HCT116 (cell line): Measurements from ENCODE around the gene AUTS2. TPM values are rescaled to one million over a fixed set of nuclear protein-coding genes. Genes with fewer than 3 reads are reported as not detected.

Experiments
- ATAC-seq: fragments of 200-7000 bp; cut with Tn5 transposase; 2 replicates; pipeline ENCODE4 v1.9.1; 2020; ENCODE audit warnings: mild to moderate bottlenecking, moderate library complexity
- BruUV-seq: library from RNA; stranded (reverse); fragments of 400-500 nt; replicated peaks from 2 replicates; lab custom pipeline; 2021; lab: Mats Ljungman, UMichigan
- CTCF ChIA-PET: fragments of 300-600 bp; sonication (Branson Sonifier 250); formaldehyde crosslinking; loops from one replicate; lab custom pipeline; 2021; ENCODE audit warnings: antibody characterized with exemption; lab: Charles Lee
- POLR2A ChIA-PET: fragments of 300-600, 350-600 bp; sonication (Branson Sonifier 250); formaldehyde crosslinking; loops from one replicate; lab custom pipeline; 2021; ENCODE audit warnings: antibody characterized with exemption; lab: Charles Lee
- RAD21 ChIA-PET, 2 experiments: fragments of 300-600 bp; sonication (Branson Sonifier 250); formaldehyde crosslinking; loops; one replicate each; lab custom pipeline; 2023; ENCODE audit warnings: low total read pairs in 2 of 2; ENCODE audit not compliant: uncharacterized antibody in 2 of 2, unreplicated experiment in 2 of 2, low non-redundant PET in 1 of 2; lab: Charles Lee
- DNase-seq: peaks from one replicate; pipeline ENCODE4 v3.0.0-alpha.2; 2010; ENCODE audit warnings: low read depth, low spot score
- H2AFZ ChIP-seq: fragments of 200-600 bp; shearing (Covaris generic), sonication (generic); 2 replicates; pipeline ENCODE4 v1.6.1; 2017; ENCODE audit warnings: low read depth, mixed run types, mixed read lengths, antibody characterized with exemption, low read length; ENCODE audit not compliant: poor library complexity, severe bottlenecking
- H3K27ac ChIP-seq: 2 replicates; pipeline ENCODE4 v1.5.1; 2012; ENCODE audit warnings: low read depth, low read length
- H3K27me3 ChIP-seq: fragments of 200-600 bp; sonication (generic); 2 replicates; pipeline ENCODE4 v1.6.1; 2016; ENCODE audit warnings: mixed run types, low read length, mixed read lengths; ENCODE audit not compliant: insufficient read depth
- H3K36me3 ChIP-seq, 2 experiments: fragments of 200-500 bp in 1 of 2; fragments of 200-600 bp in 1 of 2; sonication (Bioruptor generic) in 1 of 2; sonication (generic) in 1 of 2; 2 replicates each; pipeline versions ENCODE4 v1.5.1 to v1.6.1; 2014 to 2016; ENCODE audit warnings: low read length in 2 of 2, inconsistent platforms in 1 of 2, mixed read lengths in 1 of 2, mixed run types in 1 of 2; ENCODE audit not compliant: insufficient read depth in 2 of 2, control insufficient read depth in 1 of 2
- H3K4me1 ChIP-seq, 2 experiments: fragments of 200-600 bp in 1 of 2; sonication (generic) in 1 of 2; 2 replicates each; pipeline versions ENCODE4 v1.5.1 to v1.6.1; 2012 to 2017; ENCODE audit warnings: low read length in 2 of 2, inconsistent platforms in 1 of 2, mild to moderate bottlenecking in 1 of 2, mixed read lengths in 1 of 2, mixed run types in 1 of 2, moderate library complexity in 1 of 2; ENCODE audit not compliant: insufficient read depth in 2 of 2, control insufficient read depth in 1 of 2
- H3K4me2 ChIP-seq: fragments of 200-600 bp; sonication (generic); 2 replicates; pipeline ENCODE4 v1.6.1; 2017; ENCODE audit warnings: mixed run types, low read length, mixed read lengths
- H3K4me3 ChIP-seq, 2 experiments: fragments of 200-600 bp in 1 of 2; sonication (generic) in 1 of 2; replicated peaks in 1 of 2; 2 replicates each; pipeline ENCODE4 v1.5.1; 2011 to 2016; ENCODE audit warnings: low read length in 2 of 2, control low read depth in 1 of 2, low read depth in 1 of 2, mild to moderate bottlenecking in 1 of 2, mixed read lengths in 1 of 2, mixed run types in 1 of 2
- H3K79me2 ChIP-seq: fragments of 200-600 bp; sonication (generic); 2 replicates; pipeline ENCODE4 v1.6.1; 2017; ENCODE audit warnings: mild to moderate bottlenecking, mixed run types, low read length, moderate library complexity, mixed read lengths; ENCODE audit not compliant: insufficient read depth
- H3K9ac ChIP-seq: fragments of 200-600 bp; sonication (generic); 2 replicates; pipeline ENCODE4 v1.6.1; 2016; ENCODE audit warnings: low read length, mixed read lengths
- H3K9me2 ChIP-seq: fragments of 200-600 bp; sonication (generic), shearing (Covaris generic); 2 replicates; pipeline ENCODE4 v1.6.1; 2017; ENCODE audit warnings: mixed run types, mild to moderate bottlenecking, moderate library complexity; ENCODE audit not compliant: insufficient read depth
- H3K9me3 ChIP-seq, 2 experiments: fragments of 200-500 bp in 1 of 2; fragments of 200-600 bp in 1 of 2; sonication (Bioruptor generic) in 1 of 2; sonication (generic) in 1 of 2; 2 replicates each; pipeline ENCODE4 v1.6.1; 2014 to 2017; ENCODE audit warnings: low read length in 2 of 2, mixed read lengths in 2 of 2, inconsistent platforms in 1 of 2, low read depth in 1 of 2, mild to moderate bottlenecking in 1 of 2, mixed run types in 1 of 2, moderate library complexity in 1 of 2; ENCODE audit not compliant: control insufficient read depth in 1 of 2, insufficient read depth in 1 of 2
- H4K20me1 ChIP-seq: fragments of 200-600 bp; sonication (generic), shearing (Covaris generic); 2 replicates; pipeline ENCODE4 v1.6.1; 2017; ENCODE audit warnings: mixed run types, mild to moderate bottlenecking, moderate library complexity; ENCODE audit not compliant: insufficient read depth
- CBX3 ChIP-seq: IDR thresholded peaks from 2 replicates; pipeline ENCODE4 v1.6.1; 2012; ENCODE audit warnings: low read depth
- EGR1 ChIP-seq: IDR thresholded peaks from 2 replicates; pipeline ENCODE4 v1.6.1; 2012; ENCODE audit warnings: low read depth
- ELF1 ChIP-seq: IDR thresholded peaks from 2 replicates; pipeline ENCODE4 v1.6.1; 2012; ENCODE audit warnings: low read depth, borderline replicate concordance
- FOSL1 ChIP-seq: IDR thresholded peaks from 2 replicates; pipeline ENCODE4 v1.6.1; 2012; ENCODE audit warnings: low read depth
- JUND ChIP-seq: IDR thresholded peaks from 2 replicates; pipeline ENCODE4 v1.6.1; 2012
- POLR2AphosphoS5 ChIP-seq: IDR thresholded peaks from 2 replicates; pipeline ENCODE4 v1.6.1; 2011; ENCODE audit warnings: mild to moderate bottlenecking, low read depth, low read length, moderate library complexity
- RAD21 ChIP-seq: IDR thresholded peaks from 2 replicates; pipeline ENCODE4 v1.6.1; 2012; ENCODE audit warnings: low read depth, mild to moderate bottlenecking
- TCF7L2 ChIP-seq: IDR thresholded peaks from 2 replicates; pipeline ENCODE4 v1.7.0; 2011; ENCODE audit warnings: borderline replicate concordance, inconsistent platforms; ENCODE audit not compliant: insufficient read depth, insufficient read length; ENCODE audit errors: extremely low read depth
- YY1 ChIP-seq: IDR thresholded peaks from 2 replicates; pipeline ENCODE4 v1.6.1; 2011; ENCODE audit warnings: low read length, low read depth, moderate library complexity, mild to moderate bottlenecking; ENCODE audit not compliant: insufficient replicate concordance; ENCODE audit errors: extremely low read depth
- ZFX ChIP-seq: fragments of 450-650 bp; IDR thresholded peaks from 2 replicates; pipeline ENCODE4 v1.6.1; 2017
- intact Hi-C: fragments of 100-400 bp; cut with micrococcal nuclease; formaldehyde crosslinking; loops from 2 replicates; pipeline ENCODE4 v1.10.0; 2022
- total RNA-seq: library from RNA; stranded (reverse); gene quantifications from one replicate; pipeline ENCODE4 v1.2.1, GENCODE V29; 2021; ENCODE audit not compliant: unreplicated experiment
- TF ChIP-seq, protein P1 (sequence below), 3 experiments: fragments of 200-600 bp in 1 of 3; sonication (generic) in 1 of 3; IDR thresholded peaks in 2 of 3; conservative IDR thresholded peaks in 1 of 3; 2 replicates each; pipeline ENCODE4 v1.5.1; 2012 to 2017; ENCODE audit warnings: low read depth in 2 of 3, low read length in 2 of 3, antibody characterized with exemption in 1 of 3, borderline replicate concordance in 1 of 3, control low read depth in 1 of 3, mild to moderate bottlenecking in 1 of 3, mixed read lengths in 1 of 3, mixed run types in 1 of 3, moderate library complexity in 1 of 3; ENCODE audit not compliant: insufficient read depth in 1 of 3

Gene AUTS2
- total RNA-seq, 1 experiment from 2014 or later: 0.93 TPM

DNA sequence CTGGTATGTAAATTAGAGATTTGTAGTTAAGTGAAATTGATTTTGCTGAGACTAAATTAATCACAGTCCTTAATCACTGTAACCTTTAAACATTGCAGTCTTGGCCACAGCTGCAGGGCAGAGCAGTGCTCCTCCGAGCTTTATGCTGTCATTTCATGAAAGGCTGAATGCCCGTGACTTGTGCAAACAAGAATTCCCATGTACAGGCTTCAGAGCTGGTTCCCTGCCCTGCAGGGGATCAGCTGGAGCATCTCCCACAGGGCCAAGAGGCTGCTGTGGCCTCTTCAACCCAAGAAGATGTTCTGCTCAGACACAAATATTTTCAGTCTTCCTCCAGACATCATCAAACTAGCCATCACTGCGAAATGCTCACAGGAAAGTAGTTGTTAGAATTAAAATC lies 419.1 kb downstream of the AUTS2 start:
- Histone ChIP-seq H3K4me3 (no peak overlapping the region), H3K79me2 (no peaks in the 10 kb centered on the region), H3K4me2 (no peak overlapping the region), H3K4me1 (no peaks in the 10 kb centered on the region), H3K9ac (no peak overlapping the region), H3K27ac (no peak overlapping the region), H3K9me3 (peaks cover 9 to 35% of the 10 kb centered on the region in 2 experiments; a peak in 3 of 4 replicates), H3K9me2 (no peaks in the 10 kb centered on the region), H2AFZ (no peak overlapping the region), H3K36me3 (no peaks in the 10 kb centered on the region), H4K20me1 (no peaks in the 10 kb centered on the region), H3K27me3 (no peaks in the 10 kb centered on the region)
- TF ChIP-seq ZFX: no peak
- TF ChIP-seq TCF7L2: no peak
- no peak for TF ChIP-seq FOSL1
- TF ChIP-seq JUND: no peak
- TF ChIP-seq CBX3: no peak
- TF ChIP-seq RAD21: no peak
- TF ChIP-seq, protein P1, sequence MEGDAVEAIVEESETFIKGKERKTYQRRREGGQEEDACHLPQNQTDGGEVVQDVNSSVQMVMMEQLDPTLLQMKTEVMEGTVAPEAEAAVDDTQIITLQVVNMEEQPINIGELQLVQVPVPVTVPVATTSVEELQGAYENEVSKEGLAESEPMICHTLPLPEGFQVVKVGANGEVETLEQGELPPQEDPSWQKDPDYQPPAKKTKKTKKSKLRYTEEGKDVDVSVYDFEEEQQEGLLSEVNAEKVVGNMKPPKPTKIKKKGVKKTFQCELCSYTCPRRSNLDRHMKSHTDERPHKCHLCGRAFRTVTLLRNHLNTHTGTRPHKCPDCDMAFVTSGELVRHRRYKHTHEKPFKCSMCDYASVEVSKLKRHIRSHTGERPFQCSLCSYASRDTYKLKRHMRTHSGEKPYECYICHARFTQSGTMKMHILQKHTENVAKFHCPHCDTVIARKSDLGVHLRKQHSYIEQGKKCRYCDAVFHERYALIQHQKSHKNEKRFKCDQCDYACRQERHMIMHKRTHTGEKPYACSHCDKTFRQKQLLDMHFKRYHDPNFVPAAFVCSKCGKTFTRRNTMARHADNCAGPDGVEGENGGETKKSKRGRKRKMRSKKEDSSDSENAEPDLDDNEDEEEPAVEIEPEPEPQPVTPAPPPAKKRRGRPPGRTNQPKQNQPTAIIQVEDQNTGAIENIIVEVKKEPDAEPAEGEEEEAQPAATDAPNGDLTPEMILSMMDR (IDR thresholded peaks at IDR 0.05 in 2 of 3, conservative IDR thresholded peaks at IDR 0.05 in 1 of 3; ENCODE audit: borderline replicate concordance in 1 of 3, insufficient read depth in 1 of 3, low read depth in 2 of 3, low read length in 2 of 3): no peak
- CTCF ChIA-PET: no interaction called here
- no peak for ATAC-seq
- no peak for DNase-seq
- no TSS peak for BruUV-seq
- POLR2A ChIA-PET: no interaction called here
- RAD21 ChIA-PET: no interaction called here
- intact Hi-C loops: no loop called here

DNA sequence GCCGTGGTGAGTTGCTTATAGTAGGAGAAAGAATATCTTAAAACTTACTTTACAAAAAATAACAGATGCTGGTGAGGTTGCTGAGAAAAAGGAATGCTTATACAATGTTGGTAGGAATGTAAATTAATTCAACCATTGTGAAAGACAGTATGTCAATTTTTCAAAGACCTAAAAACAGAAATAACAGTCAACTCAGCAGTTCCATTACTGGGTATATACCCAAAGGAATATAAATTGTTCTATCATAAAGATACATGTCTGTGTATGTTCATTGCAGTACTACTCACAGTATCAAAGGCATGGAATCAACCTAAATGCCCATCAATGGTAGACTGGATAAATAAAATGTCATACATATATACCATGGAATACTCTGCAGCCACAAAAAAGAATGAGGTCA lies 420.4 kb downstream of the AUTS2 start:
- H3K4me1 ChIP-seq: no peaks in the 10 kb centered on the region
- H2AFZ ChIP-seq: no peak overlapping the region
- ChIA-PET RAD21 (no interaction called here), CTCF (no interaction called here), POLR2A (no interaction called here)
- peaks cover 9 to 33% of the 10 kb centered on the region in 2 experiments; a peak in 3 of 4 replicates for H3K9me3 ChIP-seq
- BruUV-seq: no TSS peak
- no peak overlapping the region for H3K9ac ChIP-seq
- no peaks in the 10 kb centered on the region for H3K79me2 ChIP-seq
- no peak overlapping the region for H3K27ac ChIP-seq
- intact Hi-C loops: no loop called here
- H3K4me2 ChIP-seq: no peak overlapping the region
- DNase-seq (no peak), ATAC-seq (no peak)
- no peaks in the 10 kb centered on the region for H3K27me3 ChIP-seq
- no peaks in the 10 kb centered on the region for H4K20me1 ChIP-seq
- TF ChIP-seq ELF1 (no peak), YY1 (no peak), EGR1 (no peak), POLR2AphosphoS5 (no peak)
- TF ChIP-seq, protein P1 (IDR thresholded peaks at IDR 0.05 in 2 of 3, conservative IDR thresholded peaks at IDR 0.05 in 1 of 3; ENCODE audit: borderline replicate concordance in 1 of 3, insufficient read depth in 1 of 3, low read depth in 2 of 3, low read length in 2 of 3): no peak
- no peaks in the 10 kb centered on the region for H3K9me2 ChIP-seq
- H3K4me3 ChIP-seq: no peak overlapping the region
- no peaks in the 10 kb centered on the region for H3K36me3 ChIP-seq
